ENCODE measurements around the gene LMCD1.

LMCD1 gene

DNA sequence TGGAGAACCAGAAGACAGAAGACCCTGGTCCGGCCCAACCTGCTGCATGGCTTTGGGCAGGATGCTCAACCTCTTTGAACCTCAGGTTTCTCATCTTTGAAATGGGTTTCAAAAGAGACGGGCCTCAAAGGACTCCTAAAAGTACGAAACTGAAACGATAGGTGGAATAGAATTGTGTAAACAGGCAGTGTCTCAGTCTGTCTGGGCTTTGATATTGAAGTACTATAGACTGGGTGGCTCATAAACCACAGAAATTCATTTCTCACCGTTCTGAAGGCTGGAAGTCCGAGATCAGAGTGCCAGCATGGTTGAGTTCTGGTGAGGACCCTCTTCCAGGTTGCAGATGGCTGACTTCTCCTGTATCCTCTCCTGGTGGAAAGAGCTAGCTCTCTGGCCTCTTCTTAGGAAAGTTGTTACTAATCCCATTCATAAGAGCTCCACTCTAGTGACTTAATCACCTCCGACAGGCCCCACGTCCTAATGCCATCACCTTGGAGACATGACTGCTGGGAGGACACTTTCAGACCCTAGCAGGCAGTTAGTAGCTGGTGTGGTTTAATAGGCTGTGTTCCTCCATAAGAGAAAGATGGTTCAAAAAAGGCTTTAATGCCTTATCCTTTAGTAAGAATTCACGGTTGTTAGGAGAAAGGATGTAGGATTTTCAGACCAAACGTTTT, 107.3 kb downstream of the LMCD1 start:
- Histone ChIP-seq H3K4me2 (ENCODE audit: insufficient read depth, low read length) (no peak overlapping the region), H3K4me3 (ENCODE audit: low read depth in 1 of 2, low read length in 2 of 2) (no peak overlapping the region), H3K9ac (ENCODE audit: low read depth, low read length) (no peak overlapping the region), H4K20me1 (ENCODE audit: insufficient read depth, low read length) (no peaks in the 10 kb centered on the region), H3K36me3 (ENCODE audit: insufficient read depth, low read length) (no peaks in the 10 kb centered on the region), H2AFZ (ENCODE audit: low read depth, low read length) (no peak overlapping the region), H3K79me2 (ENCODE audit: insufficient read depth, low read length) (no peaks in the 10 kb centered on the region), H3K27ac (ENCODE audit: low read length) (no peak overlapping the region), H3K9me3 (ENCODE audit: insufficient read depth, low read length, severe bottlenecking) (no peaks in the 10 kb centered on the region), H3K27me3 (ENCODE audit: insufficient read depth, low read length, poor library complexity) (no peaks in the 10 kb centered on the region), H3K4me1 (ENCODE audit: insufficient read depth, low read length) (no peaks in the 10 kb centered on the region)
- no peak for ATAC-seq (ENCODE audit: insufficient read depth, low read depth)
- DNase-seq, result no peak
- TF ChIP-seq, protein P1, sequence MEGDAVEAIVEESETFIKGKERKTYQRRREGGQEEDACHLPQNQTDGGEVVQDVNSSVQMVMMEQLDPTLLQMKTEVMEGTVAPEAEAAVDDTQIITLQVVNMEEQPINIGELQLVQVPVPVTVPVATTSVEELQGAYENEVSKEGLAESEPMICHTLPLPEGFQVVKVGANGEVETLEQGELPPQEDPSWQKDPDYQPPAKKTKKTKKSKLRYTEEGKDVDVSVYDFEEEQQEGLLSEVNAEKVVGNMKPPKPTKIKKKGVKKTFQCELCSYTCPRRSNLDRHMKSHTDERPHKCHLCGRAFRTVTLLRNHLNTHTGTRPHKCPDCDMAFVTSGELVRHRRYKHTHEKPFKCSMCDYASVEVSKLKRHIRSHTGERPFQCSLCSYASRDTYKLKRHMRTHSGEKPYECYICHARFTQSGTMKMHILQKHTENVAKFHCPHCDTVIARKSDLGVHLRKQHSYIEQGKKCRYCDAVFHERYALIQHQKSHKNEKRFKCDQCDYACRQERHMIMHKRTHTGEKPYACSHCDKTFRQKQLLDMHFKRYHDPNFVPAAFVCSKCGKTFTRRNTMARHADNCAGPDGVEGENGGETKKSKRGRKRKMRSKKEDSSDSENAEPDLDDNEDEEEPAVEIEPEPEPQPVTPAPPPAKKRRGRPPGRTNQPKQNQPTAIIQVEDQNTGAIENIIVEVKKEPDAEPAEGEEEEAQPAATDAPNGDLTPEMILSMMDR (IDR thresholded peaks at IDR 0.05; ENCODE audit: borderline replicate concordance, extremely low read depth, low read length, poor library complexity, severe bottlenecking), result no peak
- no peak for TF ChIP-seq EZH2 (IDR thresholded peaks at IDR 0.05; ENCODE audit: borderline replicate concordance, low read depth, low read length, severe bottlenecking)

DNA sequence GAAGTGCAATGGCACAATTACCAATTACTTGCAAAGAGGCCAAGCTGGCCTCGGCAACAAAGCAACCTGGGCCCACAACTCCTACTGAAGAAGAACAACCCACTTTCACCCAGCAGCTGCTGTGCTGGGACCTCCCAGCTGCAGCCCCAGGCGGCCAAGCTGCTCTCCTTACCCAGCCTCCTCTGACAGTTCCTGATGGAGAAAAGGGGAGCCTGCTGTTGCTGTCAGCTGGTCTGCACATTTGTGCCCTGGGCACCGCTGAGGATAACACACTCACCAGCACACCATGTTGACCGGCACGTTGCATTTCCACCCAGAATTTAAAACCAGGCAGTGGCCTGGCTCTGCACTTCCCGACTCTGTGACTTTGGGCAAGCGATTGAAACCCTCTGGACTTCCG, 109.3 kb downstream of the LMCD1 start:
- no peak overlapping the region for H2AFZ ChIP-seq (ENCODE audit: low read depth, low read length)
- no peaks in the 10 kb centered on the region for H3K79me2 ChIP-seq (ENCODE audit: insufficient read depth, low read length)
- DNase-seq (no peak), ATAC-seq (ENCODE audit: insufficient read depth, low read depth) (no peak)
- H3K27me3 ChIP-seq (ENCODE audit: insufficient read depth, low read length, poor library complexity), result no peaks in the 10 kb centered on the region
- no peak overlapping the region for H3K4me2 ChIP-seq (ENCODE audit: insufficient read depth, low read length)
- H3K9me3 ChIP-seq (ENCODE audit: insufficient read depth, low read length, severe bottlenecking), result no peaks in the 10 kb centered on the region
- no peaks in the 10 kb centered on the region for H3K36me3 ChIP-seq (ENCODE audit: insufficient read depth, low read length)
- H3K9ac ChIP-seq (ENCODE audit: low read depth, low read length), result no peak overlapping the region
- no peak overlapping the region for H3K4me3 ChIP-seq (ENCODE audit: low read depth in 1 of 2, low read length in 2 of 2)
- H3K4me1 ChIP-seq (ENCODE audit: insufficient read depth, low read length), result no peaks in the 10 kb centered on the region
- no peak overlapping the region for H3K27ac ChIP-seq (ENCODE audit: low read length)
- no peaks in the 10 kb centered on the region for H4K20me1 ChIP-seq (ENCODE audit: insufficient read depth, low read length)
- TF ChIP-seq, protein P1 (IDR thresholded peaks at IDR 0.05; ENCODE audit: borderline replicate concordance, extremely low read depth, low read length, poor library complexity, severe bottlenecking), result no peak
- TF ChIP-seq EZH2 (IDR thresholded peaks at IDR 0.05; ENCODE audit: borderline replicate concordance, low read depth, low read length, severe bottlenecking), result no peak

DNA sequence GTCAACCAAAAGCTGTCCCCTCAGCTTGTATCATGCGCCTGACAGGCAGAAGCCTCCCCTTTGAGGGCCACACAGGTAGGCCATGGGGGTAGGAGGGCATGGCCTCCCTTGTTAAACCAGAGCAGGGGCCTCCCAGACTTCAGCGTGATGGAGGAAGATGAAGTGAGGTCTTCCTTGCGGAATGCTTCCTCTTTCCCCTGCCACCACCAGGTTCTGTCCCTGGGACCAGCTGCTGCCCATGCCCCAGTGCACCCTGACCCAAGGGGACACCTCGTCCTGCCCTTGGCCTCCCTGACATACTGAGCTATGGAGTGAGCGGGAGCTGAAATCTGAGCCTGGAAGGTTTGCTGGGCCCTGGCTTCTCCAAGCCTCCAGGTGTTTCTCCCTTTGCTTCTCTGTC, 116.3 kb downstream of the LMCD1 start:
- H3K79me2 ChIP-seq (ENCODE audit: insufficient read depth, low read length), result no peaks in the 10 kb centered on the region
- no peak for DNase-seq
- H3K36me3 ChIP-seq (ENCODE audit: insufficient read depth, low read length), result no peaks in the 10 kb centered on the region
- H3K27me3 ChIP-seq (ENCODE audit: insufficient read depth, low read length, poor library complexity), result no peaks in the 10 kb centered on the region
- H3K27ac ChIP-seq (ENCODE audit: low read length), result no peak overlapping the region
- no peaks in the 10 kb centered on the region for H4K20me1 ChIP-seq (ENCODE audit: insufficient read depth, low read length)
- H3K9ac ChIP-seq (ENCODE audit: low read depth, low read length), result no peak overlapping the region
- H3K4me2 ChIP-seq (ENCODE audit: insufficient read depth, low read length), result no peak overlapping the region
- TF ChIP-seq, protein P1 (IDR thresholded peaks at IDR 0.05; ENCODE audit: borderline replicate concordance, extremely low read depth, low read length, poor library complexity, severe bottlenecking), result no peak
- TF ChIP-seq EZH2 (IDR thresholded peaks at IDR 0.05; ENCODE audit: borderline replicate concordance, low read depth, low read length, severe bottlenecking), result no peak
- no peak for ATAC-seq (ENCODE audit: insufficient read depth, low read depth)
- no peak overlapping the region for H3K4me3 ChIP-seq (ENCODE audit: low read depth in 1 of 2, low read length in 2 of 2)
- no peaks in the 10 kb centered on the region for H3K9me3 ChIP-seq (ENCODE audit: insufficient read depth, low read length, severe bottlenecking)
- no peak overlapping the region for H2AFZ ChIP-seq (ENCODE audit: low read depth, low read length)
- no peaks in the 10 kb centered on the region for H3K4me1 ChIP-seq (ENCODE audit: insufficient read depth, low read length)
